HL-60/S4 (cell line): ENCODE data around the gene TEX264.
"Not testable (repeated sequence)": the region's sequence is repeated elsewhere in the genome, so short reads cannot be mapped to it uniquely, and the experiment has no call there.

ENCODE experiments used
- in situ Hi-C: fragments of 300-500 bp; cut with MboI; formaldehyde crosslinking; loops from 2 replicates; pipeline ENCODE4 v1.14.3; 2022; ENCODE audit warnings: low sequenced_read_pairs

The TEX264 gene

DNA sequence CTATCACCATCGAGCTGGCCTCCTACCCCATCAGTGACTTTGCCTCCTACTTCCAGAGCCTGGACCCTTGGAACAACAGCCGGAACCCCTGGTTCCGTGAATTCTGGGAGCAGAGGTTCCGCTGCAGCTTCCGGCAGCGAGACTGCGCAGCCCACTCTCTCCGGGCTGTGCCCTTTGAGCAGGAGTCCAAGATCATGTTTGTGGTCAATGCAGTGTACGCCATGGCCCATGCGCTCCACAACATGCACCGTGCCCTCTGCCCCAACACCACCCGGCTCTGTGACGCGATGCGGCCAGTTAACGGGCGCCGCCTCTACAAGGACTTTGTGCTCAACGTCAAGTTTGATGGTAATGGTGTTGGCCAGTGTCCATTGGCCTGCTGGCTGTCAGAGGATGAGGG, 41.9 kb downstream of the TEX264 start:
- in situ Hi-C loops: no loop called here

GRCh38 chr3:51715231-51715976, 44.4 kb downstream of the TEX264 start:
- in situ Hi-C loops: no loop called here

- in situ Hi-C loops: no loop called here
These were observed 44.9 kb downstream of the TEX264 start for GRCh38 chr3:51715977-51716294.

DNA sequence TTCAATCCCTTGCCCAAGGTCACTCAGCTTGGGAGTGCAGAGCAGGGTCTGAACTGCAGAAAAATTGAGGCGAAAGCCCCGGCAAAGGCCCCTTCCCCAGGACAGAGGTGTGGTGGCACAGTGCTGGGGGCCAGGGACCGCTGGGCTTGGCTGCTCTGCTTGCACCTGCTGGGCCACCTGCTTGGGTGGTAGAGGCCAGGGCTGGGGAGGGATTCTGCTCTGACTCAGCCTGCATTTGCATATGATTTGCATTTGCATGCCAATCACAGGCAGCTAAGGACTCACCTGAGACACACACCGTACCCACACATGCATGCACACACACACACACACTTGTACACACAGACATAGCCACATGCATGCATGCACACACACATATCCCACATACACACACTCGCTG, 45.8 kb downstream of the TEX264 start:
- in situ Hi-C loops: no loop called here

- in situ Hi-C loops: no loop called here
These were observed 46.4 kb downstream of the TEX264 start for GRCh38 chr3:51717446-51717845.

DNA sequence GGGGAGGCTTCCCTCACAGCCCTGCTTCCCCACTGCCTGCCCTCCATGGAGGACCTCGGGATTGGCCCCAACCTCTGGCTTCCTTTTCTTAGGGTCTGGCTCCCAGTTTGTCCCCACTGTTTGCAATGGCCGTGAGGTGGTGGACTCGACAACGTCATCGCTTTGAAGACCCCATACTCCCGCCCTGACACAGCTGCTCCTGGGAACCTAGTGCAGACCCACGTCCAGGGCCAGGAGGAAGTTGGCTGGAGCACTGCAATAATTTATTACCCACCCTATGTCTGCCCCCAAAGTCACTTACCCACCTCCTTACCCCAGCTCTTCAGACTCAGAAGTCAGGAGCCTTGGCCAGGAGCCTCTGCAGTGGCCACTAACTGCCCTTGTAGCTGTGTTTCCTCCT, 46.9 kb downstream of the TEX264 start:
- in situ Hi-C loops: no loop called here

- in situ Hi-C loops: no loop called here
These were observed 47.7 kb downstream of the TEX264 start for GRCh38 chr3:51718547-51719409.

DNA sequence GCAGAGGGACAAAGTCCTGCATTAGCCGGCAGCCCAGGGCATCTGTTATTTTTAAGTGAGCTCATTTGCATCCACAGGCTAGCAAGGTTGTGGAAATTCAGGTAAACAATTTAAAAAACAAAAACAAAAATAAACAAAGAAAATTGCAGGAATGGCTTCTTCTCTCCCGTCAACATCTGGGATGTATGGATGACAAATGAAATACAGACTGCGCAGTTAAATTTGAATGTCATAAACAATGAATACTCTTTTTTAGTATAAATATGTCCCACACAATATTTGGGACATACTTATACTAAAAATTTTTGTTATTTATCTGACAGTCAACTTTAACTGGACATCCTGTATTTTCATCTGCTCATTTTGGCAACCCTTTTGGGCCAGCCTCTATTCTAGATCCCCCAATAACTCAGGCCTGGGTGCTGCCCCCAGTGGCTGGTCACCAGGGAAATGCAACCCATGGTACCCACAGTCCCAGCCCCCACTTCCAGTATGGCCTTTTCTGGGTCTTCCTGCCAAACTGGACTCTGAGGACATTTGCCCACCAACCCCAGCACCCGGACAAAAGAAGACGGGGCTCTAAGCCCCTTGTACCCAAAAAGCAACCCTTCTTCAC, 48.5 kb downstream of the TEX264 start:
- in situ Hi-C loops: no loop called here

DNA sequence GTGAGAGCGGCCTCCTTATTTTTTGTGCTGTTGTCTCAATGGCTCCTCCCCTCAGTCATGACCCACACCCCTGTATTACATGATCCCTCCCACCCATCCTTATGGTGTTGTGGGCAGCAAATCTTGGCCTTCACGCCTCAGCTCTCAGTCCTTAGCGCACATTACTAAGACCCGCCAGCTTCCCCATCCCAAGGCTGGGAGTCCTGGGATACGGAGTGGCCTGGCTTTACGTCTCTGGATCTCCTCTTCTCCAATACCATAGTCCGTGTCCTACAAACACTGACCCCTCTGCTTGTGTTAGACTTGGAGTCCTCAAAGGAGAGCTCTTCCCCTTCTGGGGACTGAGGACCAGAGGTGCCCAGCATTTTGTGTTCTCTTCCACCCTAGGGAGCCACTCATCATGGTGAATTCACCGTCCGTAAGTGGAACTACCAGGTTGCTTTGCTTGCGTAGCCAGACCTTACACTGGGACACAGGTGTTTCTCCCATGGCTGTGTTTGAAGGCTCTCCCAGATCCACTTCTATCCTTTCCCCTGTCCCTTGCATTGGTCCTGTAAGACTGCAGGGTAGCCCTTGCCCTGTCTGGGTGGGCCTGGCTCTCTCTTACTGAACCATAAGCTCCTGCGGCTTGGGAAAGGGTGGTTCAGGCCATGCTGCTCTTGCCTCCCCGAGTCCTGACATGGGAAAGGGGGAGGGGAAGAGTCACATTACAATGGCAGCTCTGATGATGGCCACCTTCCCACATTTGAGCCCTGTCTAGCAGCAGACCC, 49.4 kb downstream of the TEX264 start:
- in situ Hi-C loops: no loop called here

DNA sequence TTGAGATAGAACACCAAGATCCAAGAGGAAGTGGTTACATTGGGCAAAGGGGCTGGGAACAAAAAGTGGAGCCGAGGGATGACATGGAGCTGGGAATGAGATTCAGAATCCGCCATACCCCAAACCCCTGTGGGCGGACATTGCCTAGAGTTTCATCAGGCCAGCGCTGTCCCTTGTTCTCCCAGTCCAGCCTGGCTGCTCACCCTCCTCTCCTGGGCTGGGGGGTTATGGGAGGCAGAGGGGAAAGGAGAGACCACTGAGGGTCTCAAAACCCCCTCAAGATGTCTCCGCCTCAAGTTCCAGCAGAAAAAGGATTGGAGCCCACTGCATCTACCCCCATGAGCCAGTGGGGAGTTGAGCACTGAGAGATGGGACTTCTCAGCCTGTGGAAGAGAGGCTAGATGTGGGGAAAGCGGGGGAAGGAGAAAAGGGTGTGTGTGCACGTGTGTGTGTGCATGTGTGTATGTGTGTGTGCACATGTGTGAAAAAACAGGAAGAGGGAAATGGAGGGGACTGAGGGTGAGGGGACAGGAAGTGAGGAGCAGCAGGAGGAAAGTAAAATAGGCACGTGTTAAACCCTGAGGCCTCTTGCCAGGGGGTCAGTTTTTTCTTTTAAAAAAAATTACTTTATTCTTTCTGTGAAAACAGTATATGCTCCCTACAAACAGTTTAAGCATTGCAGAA, 50.2 kb downstream of the TEX264 start:
- in situ Hi-C loops: no loop called here

- in situ Hi-C loops: no loop called here
These were observed 51.3 kb downstream of the TEX264 start for GRCh38 chr3:51722362-51722761.

- in situ Hi-C loops: no loop called here
These were observed 56.4 kb downstream of the TEX264 start for GRCh38 chr3:51727500-51727899.

- in situ Hi-C loops: no loop called here
These were observed 58.1 kb downstream of the TEX264 start for GRCh38 chr3:51729042-51729633.

DNA sequence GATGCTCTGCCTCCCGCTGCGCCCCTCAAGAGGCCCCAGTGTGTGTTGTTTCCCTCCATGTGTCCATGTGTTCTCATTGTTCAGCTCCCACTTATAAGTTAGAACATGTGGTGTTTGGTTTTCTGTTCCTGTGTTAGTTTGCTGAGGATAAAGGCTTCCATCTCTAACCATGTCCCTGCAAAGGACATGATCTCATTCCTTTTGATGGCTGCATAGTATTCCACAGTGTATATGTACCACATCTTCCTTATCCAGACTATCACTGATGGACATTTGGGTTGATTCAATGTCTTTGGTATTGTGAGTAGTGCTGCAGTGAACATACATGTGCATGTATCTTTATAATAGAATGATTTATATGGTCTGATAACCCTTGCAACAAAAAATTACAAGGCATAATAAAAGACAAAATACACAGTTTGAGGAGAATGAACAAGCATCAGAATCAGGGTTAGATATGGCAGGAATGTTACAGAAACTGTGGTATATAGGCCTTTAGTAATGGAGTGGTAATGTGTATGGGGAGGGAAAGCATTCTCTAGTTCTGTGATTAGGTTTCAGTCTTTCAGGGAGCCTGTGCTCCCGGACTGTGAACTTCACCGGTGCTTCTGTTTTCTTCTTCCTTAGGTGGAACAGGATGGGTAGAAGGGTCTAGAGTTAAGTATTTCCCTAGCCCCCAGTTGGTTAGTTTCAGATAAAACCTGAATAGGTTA, 63.0 kb downstream of the TEX264 start:
- in situ Hi-C loops: no loop called here

DNA sequence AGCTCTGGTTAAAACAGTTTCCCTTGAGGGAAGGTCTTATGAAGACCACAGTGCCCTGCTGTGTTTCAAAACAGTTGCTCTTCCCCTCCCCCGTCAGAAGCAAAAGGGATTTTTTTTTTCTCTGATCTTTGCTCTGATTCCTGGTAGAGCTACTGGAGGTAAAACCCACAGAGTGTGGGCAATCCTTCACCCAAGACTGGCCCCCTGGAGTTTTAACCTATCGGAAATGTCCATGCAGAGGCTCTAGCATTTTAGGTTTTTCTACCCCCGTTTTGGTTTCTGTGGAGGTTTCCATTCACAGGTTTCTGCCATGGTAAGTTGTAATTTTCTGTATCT, 63.5 kb downstream of the TEX264 start:
- in situ Hi-C loops: no loop called here

DNA sequence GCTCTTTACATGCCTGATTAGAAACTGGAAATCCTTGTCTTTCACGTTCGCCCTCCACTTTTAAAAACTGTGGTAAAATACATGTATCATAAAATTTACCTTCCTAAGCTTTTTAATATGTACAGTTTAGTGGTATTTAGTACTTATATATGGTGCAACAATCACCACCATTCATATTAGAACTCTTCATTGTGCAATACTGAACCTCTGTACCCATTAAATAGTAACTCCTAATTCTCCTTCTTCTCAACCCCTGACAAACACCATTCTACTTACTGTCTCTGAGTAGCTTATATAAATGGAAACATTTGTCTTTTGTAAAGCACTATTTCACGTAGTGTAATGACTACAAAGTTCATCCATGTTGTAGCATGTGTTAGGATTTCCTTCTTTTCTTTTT, 64.0 kb downstream of the TEX264 start:
- in situ Hi-C loops: no loop called here

DNA sequence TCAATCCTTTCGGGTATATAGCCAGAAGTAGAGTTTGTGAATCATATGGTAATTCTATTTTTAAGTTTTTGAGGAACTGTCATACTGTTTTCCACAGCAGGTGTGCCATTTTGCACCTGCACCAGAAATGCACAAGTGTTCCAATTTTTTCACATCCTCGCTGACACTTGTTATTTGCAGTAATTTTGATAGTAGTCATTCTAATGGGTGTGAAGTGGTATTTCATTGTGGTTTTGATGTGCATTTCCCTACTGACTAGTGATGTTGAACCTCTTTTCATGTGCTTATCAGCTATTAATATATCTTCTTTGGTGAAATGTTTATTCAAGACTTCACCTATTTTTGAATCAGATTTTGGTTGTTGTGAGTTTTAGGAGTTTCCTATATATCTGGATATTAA, 64.9 kb downstream of the TEX264 start:
- in situ Hi-C loops: no loop called here

DNA sequence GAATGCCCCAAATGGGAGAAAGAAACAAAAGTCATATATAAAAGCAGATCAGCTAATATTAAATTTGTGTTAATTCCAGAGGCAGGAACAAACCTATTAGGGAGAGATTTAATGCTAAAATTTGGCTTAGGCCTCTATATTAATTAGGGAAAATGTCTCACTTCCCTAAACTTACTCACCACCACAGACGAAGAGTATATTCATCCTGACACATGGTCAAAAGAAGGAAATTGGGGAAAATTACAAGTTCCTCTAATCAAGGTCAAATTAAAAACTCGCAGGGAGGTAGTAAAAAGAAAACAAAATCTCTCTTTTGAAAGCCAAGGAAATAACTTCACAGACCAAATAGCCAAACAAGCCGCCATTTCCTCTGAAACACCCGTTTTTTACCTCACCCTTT, 68.1 kb downstream of the TEX264 start:
- in situ Hi-C loops: no loop called here

GRCh38 chr3:51742320-51742719, 71.3 kb downstream of the TEX264 start:
- in situ Hi-C loops: not testable (repeated sequence)

- in situ Hi-C loops: not testable (repeated sequence)
These were observed 71.9 kb downstream of the TEX264 start for GRCh38 chr3:51742978-51743377.
